HepG2 (cell line): ENCODE measurements around the gene CDK14. TPM values are rescaled to one million over a fixed set of nuclear protein-coding genes. Genes with fewer than 3 reads are reported as not detected.

Experiments
- ATAC-seq: fragments of 200-7000 bp; cut with Tn5 transposase; 3 replicates; pipeline ENCODE4 v1.9.1; 2020; ENCODE audit warnings: mild to moderate bottlenecking, moderate library complexity
- BruUV-seq: library from RNA; stranded (reverse); fragments of 400-500 nt; replicated peaks from 2 replicates; lab custom pipeline; 2021; lab: Mats Ljungman, UMichigan
- CTCF ChIA-PET: fragments of 300-600 bp; formaldehyde crosslinking; extraction: SDS; loops from one replicate; lab custom pipeline; 2021; ENCODE audit warnings: low total read pairs, inconsistent platforms, low intra/inter-chr PET ratio; lab: Yijun Ruan, JAX
- POLR2A ChIA-PET: fragments of 350-600 bp; sonication (Branson Sonifier 250); formaldehyde crosslinking; loops from one replicate; lab custom pipeline; 2020; ENCODE audit warnings: antibody characterized with exemption, inconsistent platforms; lab: Yijun Ruan, JAX
- DNase-seq: peaks from one replicate; pipeline ENCODE4 v3.0.0-alpha.2; 2015; ENCODE audit warnings: low spot score
- FAIRE-seq: peaks from 3 replicates; lab custom pipeline; 2011; peaks lifted over from hg19 to GRCh38; lab: Jason Lieb, UNC
- H2AFZ ChIP-seq: one replicate; pipeline ENCODE4 v1.6.1; 2011; ENCODE audit warnings: low read length, inconsistent platforms
- H3K27ac ChIP-seq: fragments of 300-600 bp; 3 replicates; pipeline ENCODE4 v1.8.0; 2011; ENCODE audit warnings: mixed run types, mild to moderate bottlenecking, mixed read lengths, low read length, inconsistent platforms; ENCODE audit not compliant: insufficient read depth; ENCODE audit errors: extremely low read length
- H3K27me3 ChIP-seq, 2 experiments: fragments of 200-600 bp in 1 of 2; 2 replicates in 1 of 2; 3 replicates in 1 of 2; pipeline versions ENCODE4 v1.6.0 to v1.8.0; 2011; ENCODE audit warnings: low read length in 2 of 2, mild to moderate bottlenecking in 2 of 2, moderate library complexity in 2 of 2, inconsistent platforms in 1 of 2; ENCODE audit not compliant: insufficient read depth in 2 of 2, control insufficient read depth in 1 of 2
- H3K36me3 ChIP-seq, 2 experiments: fragments of 200-600 bp in 1 of 2; replicated peaks in 1 of 2; 2 replicates in 1 of 2; 3 replicates in 1 of 2; pipeline versions ENCODE4 v1.5.1 to v1.8.0; 2011; ENCODE audit warnings: low read length in 2 of 2, inconsistent platforms in 1 of 2; ENCODE audit not compliant: insufficient read depth in 2 of 2, control insufficient read depth in 1 of 2
- H3K4me1 ChIP-seq: 2 replicates; pipeline ENCODE4 v1.5.1; 2012; ENCODE audit warnings: low read length, inconsistent platforms; ENCODE audit not compliant: insufficient read depth
- H3K4me2 ChIP-seq: 2 replicates; pipeline ENCODE4 v1.6.0; 2011; ENCODE audit warnings: low read depth, low read length, inconsistent platforms
- H3K4me3 ChIP-seq, 3 experiments: fragments of 200-600 bp in 1 of 3; sonication (generic), shearing (Covaris generic) in 1 of 3; replicated peaks in 1 of 3; 2 replicates each; pipeline ENCODE4 v1.5.1; 2011 to 2016; ENCODE audit warnings: low read length in 3 of 3, inconsistent platforms in 2 of 3, low read depth in 2 of 3, mild to moderate bottlenecking in 2 of 3, control low read depth in 1 of 3, mixed read lengths in 1 of 3; ENCODE audit not compliant: insufficient read depth in 1 of 3
- H3K79me2 ChIP-seq: one replicate; pipeline ENCODE4 v1.6.1; 2011; ENCODE audit warnings: low read length, inconsistent platforms; ENCODE audit not compliant: insufficient read depth
- H3K9ac ChIP-seq: 2 replicates; pipeline ENCODE4 v1.6.0; 2011; ENCODE audit warnings: mild to moderate bottlenecking, low read depth, low read length, inconsistent platforms; ENCODE audit not compliant: insufficient read depth
- H3K9me3 ChIP-seq: 2 replicates; pipeline ENCODE4 v1.5.1; 2012; ENCODE audit warnings: mild to moderate bottlenecking, low read length
- H4K20me1 ChIP-seq: 2 replicates; pipeline ENCODE4 v1.6.0; 2011; ENCODE audit warnings: inconsistent platforms, mild to moderate bottlenecking, low read length, moderate library complexity; ENCODE audit not compliant: insufficient read depth
- ATAD3A ChIP-seq: sonication (generic); formaldehyde crosslinking; IDR thresholded peaks from 2 replicates; pipeline ENCODE4 v1.4.0; 2020; ENCODE audit warnings: missing genetic modification reagents
- MYC ChIP-seq: sonication (generic); formaldehyde crosslinking; IDR thresholded peaks from 2 replicates; pipeline ENCODE4 v1.9.0; 2021; ENCODE audit warnings: missing genetic modification reagents, borderline replicate concordance
- RARG ChIP-seq: sonication (generic); formaldehyde crosslinking; IDR thresholded peaks from 2 replicates; pipeline ENCODE4 v1.4.0; 2020; ENCODE audit warnings: low read depth, mild to moderate bottlenecking, missing genetic modification reagents
- RNF2 ChIP-seq: fragments of 450-650 bp; conservative IDR thresholded peaks from 2 replicates; pipeline ENCODE4 v1.6.1; 2016; ENCODE audit warnings: low read depth
- ZNF205 ChIP-seq: IDR thresholded peaks from 2 replicates; pipeline ENCODE4 v1.6.1; 2018; ENCODE audit warnings: missing biosample characterization, missing genetic modification reagents
- ZNF547 ChIP-seq: sonication (generic); formaldehyde crosslinking; IDR thresholded peaks from 2 replicates; pipeline ENCODE4 v1.5.1; 2020; ENCODE audit warnings: mild to moderate bottlenecking, missing genetic modification reagents
- ZNF549 ChIP-seq: sonication (generic); formaldehyde crosslinking; IDR thresholded peaks from 2 replicates; pipeline ENCODE4 v1.5.0; 2020; ENCODE audit warnings: missing genetic modification reagents
- ZSCAN21 ChIP-seq: sonication (generic); formaldehyde crosslinking; IDR thresholded peaks from 2 replicates; pipeline ENCODE4 v1.8.0; 2022; ENCODE audit warnings: mild to moderate bottlenecking, missing genetic modification reagents, moderate library complexity, borderline replicate concordance
- WGBS: methylation state at CpG from one replicate; pipeline ENCODE4 v1.1.6; 2017; ENCODE audit warnings: low lambda C conversion rate; 5-methylcytosine and 5-hydroxymethylcytosine counted together
- in situ Hi-C: cut with HindIII; loops from 2 replicates; pipeline ENCODE4 v1.10.0; 2017; ENCODE audit warnings: low pct_unique_long_range_greater_than_20kb; ENCODE audit not compliant: extremely low pct_ligation_motif_present
- intact Hi-C: fragments of 100-400 bp; cut with micrococcal nuclease; formaldehyde crosslinking; loops from one replicate; pipeline ENCODE4 v1.10.0; 2022; ENCODE audit not compliant: unreplicated experiment
- polyA plus RNA-seq, 8 experiments: library from polyadenylated mRNA; depleted of rRNA in 3 of 8; stranded (reverse) in 7 of 8; unstranded in 1 of 8; fragments of >200 nt; fragmentation: Illumina TruSeq in 4 of 8; extraction: Trizol in 4 of 8; gene quantifications; 2 replicates each; pipeline versions ENCODE4 v1.2.1 to v1.2.3, GENCODE V29; 2011 to 2016; ENCODE audit warnings: low read depth in 4 of 8, missing spikeins in 1 of 8, mixed read lengths in 1 of 8; ENCODE audit not compliant: insufficient read depth in 1 of 8
- total RNA-seq, 5 experiments: library from RNA; depleted of rRNA; stranded (reverse); fragments of >200 nt; fragmentation: Illumina TruSeq; extraction: Trizol; gene quantifications; 2 replicates each; pipeline ENCODE4 v1.2.3, GENCODE V29; 2016; ENCODE audit warnings: low read depth in 1 of 5
- TF ChIP-seq, protein P1 (sequence below): sonication (generic); formaldehyde crosslinking; IDR thresholded peaks from 2 replicates; pipeline ENCODE4 v1.5.1; 2020; ENCODE audit warnings: mild to moderate bottlenecking, missing genetic modification reagents, moderate library complexity
- TF ChIP-seq, protein P2 (sequence below): sonication (generic); formaldehyde crosslinking; IDR thresholded peaks from 2 replicates; pipeline ENCODE4 v1.4.0; 2020; ENCODE audit warnings: missing genetic modification reagents
- TF ChIP-seq, protein P3 (sequence below): sonication (generic); formaldehyde crosslinking; IDR thresholded peaks from 2 replicates; pipeline ENCODE4 v1.8.0; 2022; ENCODE audit warnings: mild to moderate bottlenecking, missing genetic modification reagents; ENCODE audit not compliant: insufficient replicate concordance

Gene CDK14
- total and polyA plus RNA-seq, 2 of the 13 experiments (the other 11 are each of a cell fraction or from before 2014, with no cell fraction given), result 0.26 to 0.71 TPM

DNA sequence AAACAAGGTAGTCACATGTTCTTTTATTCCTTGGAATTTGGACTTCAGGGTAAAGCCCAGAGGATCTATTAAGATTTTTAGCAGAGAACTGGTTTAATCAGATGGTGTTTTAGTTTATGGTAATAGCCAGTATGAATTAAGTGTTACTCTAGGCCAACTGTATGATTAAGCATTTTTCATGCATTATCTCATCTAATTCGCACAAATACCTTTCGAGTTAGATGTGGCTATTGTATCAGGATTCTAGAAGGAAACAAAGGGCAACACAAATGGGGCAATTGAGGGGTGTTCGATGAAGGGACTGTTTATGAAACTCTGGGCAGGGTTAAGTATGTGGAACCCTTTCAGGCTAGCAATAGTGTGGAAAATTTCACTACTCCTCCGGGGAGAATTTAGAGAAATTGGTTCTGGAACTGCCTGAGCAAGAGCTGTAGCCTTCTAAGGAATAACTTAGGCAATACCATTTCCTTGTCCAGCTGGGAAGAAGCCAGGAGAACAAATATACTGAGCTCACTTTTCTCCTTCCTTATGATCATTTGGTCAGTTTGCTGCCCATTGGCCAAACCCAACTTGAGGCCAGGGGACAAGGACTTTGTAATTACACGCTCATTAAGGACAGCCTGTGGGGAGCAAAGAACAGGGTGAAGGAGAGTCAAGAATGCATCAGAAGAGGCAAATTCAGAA is 349.1 kb downstream of the CDK14 start:
- ChIA-PET POLR2A (no interaction called here), CTCF (no interaction called here)
- DNase-seq (no peak), FAIRE-seq (no peak), ATAC-seq (no peak)
- no peak overlapping the region for H3K4me3 ChIP-seq
- H3K4me1 ChIP-seq, result no peaks in the 10 kb centered on the region
- H2AFZ ChIP-seq, result no peak overlapping the region
- WGBS, result 28% methylated on average over 5 of the region's 5 CpGs
- H4K20me1 ChIP-seq, result no peaks in the 10 kb centered on the region
- no peak for TF ChIP-seq MYC (CRISPR knock-in tag)
- TF ChIP-seq, protein P1, sequence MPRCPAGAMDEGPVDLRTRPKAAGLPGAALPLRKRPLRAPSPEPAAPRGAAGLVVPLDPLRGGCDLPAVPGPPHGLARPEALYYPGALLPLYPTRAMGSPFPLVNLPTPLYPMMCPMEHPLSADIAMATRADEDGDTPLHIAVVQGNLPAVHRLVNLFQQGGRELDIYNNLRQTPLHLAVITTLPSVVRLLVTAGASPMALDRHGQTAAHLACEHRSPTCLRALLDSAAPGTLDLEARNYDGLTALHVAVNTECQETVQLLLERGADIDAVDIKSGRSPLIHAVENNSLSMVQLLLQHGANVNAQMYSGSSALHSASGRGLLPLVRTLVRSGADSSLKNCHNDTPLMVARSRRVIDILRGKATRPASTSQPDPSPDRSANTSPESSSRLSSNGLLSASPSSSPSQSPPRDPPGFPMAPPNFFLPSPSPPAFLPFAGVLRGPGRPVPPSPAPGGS (CRISPR knock-in tag), result no peak
- BruUV-seq, result no TSS peak
- H3K9me3 ChIP-seq, result no peaks in the 10 kb centered on the region
- no peaks in the 10 kb centered on the region for H3K27me3 ChIP-seq
- H3K27ac ChIP-seq, result no peak overlapping the region
- H3K9ac ChIP-seq, result no peak overlapping the region
- no peaks in the 10 kb centered on the region for H3K79me2 ChIP-seq
- H3K36me3 ChIP-seq, result no peaks in the 10 kb centered on the region
- H3K4me2 ChIP-seq, result no peak overlapping the region
- in situ Hi-C loops, result no loop called here
- intact Hi-C loops, result loop anchor here (10.0 kb wide), 1 partner anchor 1450 kb away; no protein-coding TSS in a partner anchor

DNA sequence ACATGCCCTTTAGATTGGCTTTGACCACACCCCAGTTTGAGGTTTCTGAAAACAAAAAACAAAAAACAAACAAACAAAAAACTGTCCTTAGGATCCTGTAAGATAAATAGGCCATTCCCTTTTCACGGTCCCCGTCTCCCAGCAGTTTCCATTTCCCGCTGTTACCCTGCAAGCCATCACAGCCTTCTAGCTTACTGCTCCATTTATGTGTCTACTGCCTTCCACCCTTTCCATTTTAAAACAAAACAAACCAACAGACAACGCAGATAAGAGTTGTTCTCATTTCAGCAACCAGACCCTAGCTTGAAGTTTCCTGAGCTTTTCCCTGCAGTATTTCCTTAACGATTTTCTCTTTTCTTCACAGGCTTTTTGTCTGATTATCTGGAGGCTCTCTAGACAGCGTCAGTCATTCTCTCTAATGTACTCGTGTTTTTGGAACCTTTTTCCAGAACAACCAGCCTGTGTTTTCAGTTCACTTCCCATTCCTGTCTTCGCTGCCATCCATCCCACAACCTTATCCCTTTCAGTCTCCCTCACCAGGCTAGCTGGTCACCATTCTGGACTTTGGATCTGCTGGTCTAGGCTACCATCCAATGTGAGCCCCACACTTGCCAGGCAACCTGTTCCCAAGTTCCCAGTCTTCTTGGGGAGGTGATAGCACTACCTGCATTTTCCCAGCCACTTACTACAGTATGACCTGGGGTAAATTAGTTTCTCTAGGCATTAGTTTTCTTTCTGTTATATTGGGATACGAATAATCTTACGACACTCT is 350.8 kb downstream of the CDK14 start:
- FAIRE-seq (no peak), ATAC-seq (no peak), DNase-seq (no peak)
- POLR2A ChIA-PET, result no interaction called here
- H3K36me3 ChIP-seq, result no peaks in the 10 kb centered on the region
- no peak overlapping the region for H3K9ac ChIP-seq
- H3K79me2 ChIP-seq, result no peaks in the 10 kb centered on the region
- BruUV-seq, result no TSS peak
- no peak overlapping the region for H3K4me2 ChIP-seq
- in situ Hi-C loops, result no loop called here
- H3K4me1 ChIP-seq, result no peaks in the 10 kb centered on the region
- CTCF ChIA-PET, result no interaction called here
- H4K20me1 ChIP-seq, result no peaks in the 10 kb centered on the region
- 44% methylated on average over 10 of the region's 10 CpGs for WGBS
- no peaks in the 10 kb centered on the region for H3K9me3 ChIP-seq
- intact Hi-C loops, result loop anchor here (10.0 kb wide), 1 partner anchor 1452 kb away; no protein-coding TSS in a partner anchor
- H3K27ac ChIP-seq, result no peak overlapping the region
- no peaks in the 10 kb centered on the region for H3K27me3 ChIP-seq
- H3K4me3 ChIP-seq, result no peak overlapping the region
- no peak overlapping the region for H2AFZ ChIP-seq
- TF ChIP-seq RNF2, result no peak
- TF ChIP-seq ATAD3A (CRISPR knock-in tag), result no peak
- TF ChIP-seq RARG (CRISPR knock-in tag), result no peak
- no peak for TF ChIP-seq ZSCAN21 (CRISPR knock-in tag)
- no peak for TF ChIP-seq ZNF549 (CRISPR knock-in tag)
- TF ChIP-seq, protein P2, sequence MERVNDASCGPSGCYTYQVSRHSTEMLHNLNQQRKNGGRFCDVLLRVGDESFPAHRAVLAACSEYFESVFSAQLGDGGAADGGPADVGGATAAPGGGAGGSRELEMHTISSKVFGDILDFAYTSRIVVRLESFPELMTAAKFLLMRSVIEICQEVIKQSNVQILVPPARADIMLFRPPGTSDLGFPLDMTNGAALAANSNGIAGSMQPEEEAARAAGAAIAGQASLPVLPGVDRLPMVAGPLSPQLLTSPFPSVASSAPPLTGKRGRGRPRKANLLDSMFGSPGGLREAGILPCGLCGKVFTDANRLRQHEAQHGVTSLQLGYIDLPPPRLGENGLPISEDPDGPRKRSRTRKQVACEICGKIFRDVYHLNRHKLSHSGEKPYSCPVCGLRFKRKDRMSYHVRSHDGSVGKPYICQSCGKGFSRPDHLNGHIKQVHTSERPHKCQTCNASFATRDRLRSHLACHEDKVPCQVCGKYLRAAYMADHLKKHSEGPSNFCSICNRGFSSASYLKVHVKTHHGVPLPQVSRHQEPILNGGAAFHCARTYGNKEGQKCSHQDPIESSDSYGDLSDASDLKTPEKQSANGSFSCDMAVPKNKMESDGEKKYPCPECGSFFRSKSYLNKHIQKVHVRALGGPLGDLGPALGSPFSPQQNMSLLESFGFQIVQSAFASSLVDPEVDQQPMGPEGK (CRISPR knock-in tag), result no peak
- no peak for TF ChIP-seq ZNF205
- no peak for TF ChIP-seq ZNF547 (CRISPR knock-in tag)
- TF ChIP-seq, protein P3, sequence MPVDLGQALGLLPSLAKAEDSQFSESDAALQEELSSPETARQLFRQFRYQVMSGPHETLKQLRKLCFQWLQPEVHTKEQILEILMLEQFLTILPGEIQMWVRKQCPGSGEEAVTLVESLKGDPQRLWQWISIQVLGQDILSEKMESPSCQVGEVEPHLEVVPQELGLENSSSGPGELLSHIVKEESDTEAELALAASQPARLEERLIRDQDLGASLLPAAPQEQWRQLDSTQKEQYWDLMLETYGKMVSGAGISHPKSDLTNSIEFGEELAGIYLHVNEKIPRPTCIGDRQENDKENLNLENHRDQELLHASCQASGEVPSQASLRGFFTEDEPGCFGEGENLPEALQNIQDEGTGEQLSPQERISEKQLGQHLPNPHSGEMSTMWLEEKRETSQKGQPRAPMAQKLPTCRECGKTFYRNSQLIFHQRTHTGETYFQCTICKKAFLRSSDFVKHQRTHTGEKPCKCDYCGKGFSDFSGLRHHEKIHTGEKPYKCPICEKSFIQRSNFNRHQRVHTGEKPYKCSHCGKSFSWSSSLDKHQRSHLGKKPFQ (CRISPR knock-in tag), result no peak
